Thyroid gland (tissue), 4 donors: Measurements from ENCODE around the gene SLC38A10. TPM values are rescaled to one million over a fixed set of nuclear protein-coding genes. Genes with fewer than 3 reads are reported as not detected.

Source experiments
- DNase-seq, 2 donors: peaks; one replicate each; pipeline ENCODE4 v3.0.0-alpha.2; 2019
- H3K27ac ChIP-seq, 3 donors: fragments of 200-600 bp; sonication (generic); 1 replicate in 2 of 3; 2 replicates in 1 of 3; pipeline ENCODE4 v1.5.1; 2016 to 2019; ENCODE audit warnings: mild to moderate bottlenecking in 1 of 3, moderate library complexity in 1 of 3
- H3K27me3 ChIP-seq: fragments of 200-600 bp; sonication (generic); one replicate; pipeline ENCODE4 v1.5.1; 2019
- H3K36me3 ChIP-seq, 2 donors: fragments of 200-600 bp; sonication (generic); one replicate each; pipeline ENCODE4 v1.5.1; 2016 to 2019
- H3K4me1 ChIP-seq, 2 donors: fragments of 200-600 bp; sonication (generic); one replicate each; pipeline ENCODE4 v1.5.1; 2017 to 2019
- H3K4me3 ChIP-seq, 3 donors: fragments of 200-600 bp; sonication (generic); replicated peaks in 1 of 3; 1 replicate in 2 of 3; 2 replicates in 1 of 3; pipeline ENCODE4 v1.5.1; 2016; ENCODE audit warnings: mild to moderate bottlenecking in 1 of 3
- H3K9me3 ChIP-seq: fragments of 200-600 bp; sonication (generic); one replicate; pipeline ENCODE4 v1.5.1; 2017
- POLR2A ChIP-seq, 2 donors: fragments of 450-650 bp; IDR thresholded peaks; one replicate each; pipeline ENCODE4 v1.6.1; 2017; ENCODE audit warnings: antibody characterized with exemption in 2 of 2, mild to moderate bottlenecking in 2 of 2, moderate library complexity in 1 of 2
- WGBS, 2 donors: methylation state at CpG; one replicate each; pipeline ENCODE4 v1.1.5; 2017; 5-methylcytosine and 5-hydroxymethylcytosine counted together
- intact Hi-C: fragments of 100-400 bp; cut with DNase I; formaldehyde crosslinking; loops from one replicate; pipeline ENCODE4 v1.15.1; 2023
- total RNA-seq, 4 donors: library from RNA; depleted of rRNA; stranded (reverse); fragments of >200 nt; gene quantifications; one replicate each; pipeline ENCODE4 v1.2.3, GENCODE V29; 2016
- TF ChIP-seq, protein P1 (sequence below), 6 experiments: fragments of 200-600 bp in 3 of 6; fragments of 450-650 bp in 3 of 6; sonication (generic) in 3 of 6; IDR thresholded peaks; one replicate each; pipeline ENCODE4 v1.5.1; 2016 to 2019; ENCODE audit warnings: antibody characterized with exemption in 6 of 6, mild to moderate bottlenecking in 2 of 6, inconsistent platforms in 1 of 6, moderate library complexity in 1 of 6

The SLC38A10 gene
- total RNA-seq, 4 donors from 2014 or later, result 81.8 to 140 (median 121) TPM

DNA sequence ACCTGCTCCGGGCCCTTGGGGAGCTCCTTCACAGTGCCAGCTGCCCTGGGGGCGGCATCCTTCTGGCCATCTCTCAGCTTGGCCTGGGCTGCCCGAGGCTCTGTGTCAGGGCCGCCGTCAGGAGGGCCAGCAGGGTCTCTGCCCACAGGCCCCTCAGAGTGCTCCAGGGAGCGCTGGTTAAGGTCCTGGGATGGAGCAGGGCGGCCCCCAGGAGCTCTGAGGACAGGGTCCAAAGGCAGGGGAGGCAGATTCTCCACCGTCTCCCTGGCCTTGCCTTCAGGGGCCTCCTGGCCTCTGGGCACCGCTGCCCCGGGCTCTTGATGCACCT, 48.8 kb downstream of the SLC38A10 start:
- Histone ChIP-seq H3K4me3 (no peak overlapping the region), H3K27me3 (no peaks in the 10 kb centered on the region), H3K9me3 (no peaks in the 10 kb centered on the region), H3K27ac (no peak overlapping the region), H3K4me1 (no peaks in the 10 kb centered on the region), H3K36me3 (peaks cover 12 to 15% of the 10 kb centered on the region in 2 donors)
- TF ChIP-seq, protein P1, sequence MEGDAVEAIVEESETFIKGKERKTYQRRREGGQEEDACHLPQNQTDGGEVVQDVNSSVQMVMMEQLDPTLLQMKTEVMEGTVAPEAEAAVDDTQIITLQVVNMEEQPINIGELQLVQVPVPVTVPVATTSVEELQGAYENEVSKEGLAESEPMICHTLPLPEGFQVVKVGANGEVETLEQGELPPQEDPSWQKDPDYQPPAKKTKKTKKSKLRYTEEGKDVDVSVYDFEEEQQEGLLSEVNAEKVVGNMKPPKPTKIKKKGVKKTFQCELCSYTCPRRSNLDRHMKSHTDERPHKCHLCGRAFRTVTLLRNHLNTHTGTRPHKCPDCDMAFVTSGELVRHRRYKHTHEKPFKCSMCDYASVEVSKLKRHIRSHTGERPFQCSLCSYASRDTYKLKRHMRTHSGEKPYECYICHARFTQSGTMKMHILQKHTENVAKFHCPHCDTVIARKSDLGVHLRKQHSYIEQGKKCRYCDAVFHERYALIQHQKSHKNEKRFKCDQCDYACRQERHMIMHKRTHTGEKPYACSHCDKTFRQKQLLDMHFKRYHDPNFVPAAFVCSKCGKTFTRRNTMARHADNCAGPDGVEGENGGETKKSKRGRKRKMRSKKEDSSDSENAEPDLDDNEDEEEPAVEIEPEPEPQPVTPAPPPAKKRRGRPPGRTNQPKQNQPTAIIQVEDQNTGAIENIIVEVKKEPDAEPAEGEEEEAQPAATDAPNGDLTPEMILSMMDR (IDR thresholded peaks at IDR 0.05), result no peak
- intact Hi-C loops, result no loop called here
- WGBS, 2 donors, result 93% methylated on average over 3 of the region's 10 CpGs; no CpG with 5 or more reads in 1 of the 2 donors
- no peak for DNase-seq

DNA sequence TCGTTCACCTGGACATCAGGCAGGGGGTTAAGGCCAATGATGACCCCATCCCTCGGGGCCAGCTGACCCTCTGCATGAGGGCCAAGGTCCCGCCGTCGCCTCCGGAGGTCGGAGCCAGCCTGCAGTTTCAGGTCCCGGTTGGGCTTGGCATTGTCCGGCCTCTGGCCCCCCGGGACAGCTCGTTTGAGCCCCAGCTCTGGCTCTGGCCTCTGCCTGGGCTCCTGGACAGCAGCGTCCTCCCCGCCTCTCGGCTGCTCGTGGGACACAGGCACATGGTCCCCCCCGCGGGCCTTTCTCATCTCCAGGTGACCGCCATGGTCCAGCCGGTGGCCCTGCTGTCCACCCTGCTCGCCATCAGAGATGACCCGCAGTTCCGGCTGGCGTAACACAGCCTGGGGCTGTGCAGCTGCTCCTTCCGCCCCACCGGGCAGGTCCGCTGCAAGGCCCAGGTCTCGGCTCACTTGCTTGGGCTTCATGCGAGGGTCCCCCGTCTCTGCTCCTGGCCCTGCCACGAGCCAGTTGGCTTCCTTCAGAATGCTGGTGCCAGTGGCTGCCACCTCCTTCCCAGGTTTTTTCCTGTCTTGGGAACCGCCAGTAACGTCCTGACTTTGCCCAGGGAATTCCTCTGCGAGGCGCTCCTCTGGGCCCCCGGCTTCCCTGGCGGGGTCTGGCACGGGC, 49.3 kb downstream of the SLC38A10 start:
- DNase-seq, result no peak
- intact Hi-C loops, result no loop called here
- TF ChIP-seq, protein P1 (IDR thresholded peaks at IDR 0.05), result no peak
- no peak for TF ChIP-seq POLR2A (IDR thresholded peaks at IDR 0.05)
- H3K4me3 ChIP-seq, result no peak overlapping the region
- no peaks in the 10 kb centered on the region for H3K4me1 ChIP-seq
- 84 to 89% methylated on average over 11 to 20 of the region's 37 CpGs for WGBS, 2 donors
- peaks cover 7 to 10% of the 10 kb centered on the region in 2 donors for H3K36me3 ChIP-seq
- H3K27me3 ChIP-seq, result no peaks in the 10 kb centered on the region
- H3K27ac ChIP-seq, result no peak overlapping the region
- H3K9me3 ChIP-seq, result no peaks in the 10 kb centered on the region

DNA sequence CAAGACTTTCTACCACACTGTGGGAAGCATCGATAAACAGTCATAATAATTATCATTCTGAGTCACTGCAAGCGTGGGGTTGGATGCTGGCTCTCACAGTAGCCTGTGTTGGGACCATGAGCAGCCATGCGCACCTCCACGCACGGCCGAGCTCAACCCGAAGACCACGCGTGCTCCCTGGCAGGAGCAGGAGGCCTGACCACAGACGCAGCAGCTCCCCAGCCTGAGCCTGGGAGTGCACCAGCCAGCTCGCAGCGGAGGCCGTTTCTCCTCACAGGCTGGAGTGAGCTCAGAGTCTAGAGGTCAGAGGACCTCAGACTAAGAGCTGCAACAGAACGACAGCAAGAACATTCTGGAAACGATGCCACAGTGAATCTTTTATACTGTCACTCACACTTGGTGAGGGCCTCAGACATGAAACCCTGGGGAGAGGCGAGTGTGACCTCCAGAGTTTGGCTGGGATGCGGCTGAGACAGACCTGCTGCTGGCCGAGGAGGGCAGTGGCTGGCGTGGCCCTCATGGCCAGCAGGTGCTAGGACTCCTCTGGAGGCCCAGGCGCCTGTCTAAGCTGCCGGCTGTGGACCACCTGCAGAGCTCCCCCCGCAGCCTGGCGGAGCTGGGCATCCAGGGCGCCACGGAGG, 50.0 kb downstream of the SLC38A10 start:
- Histone ChIP-seq H3K4me1 (peaks cover under 1 to 6% of the 10 kb centered on the region in 2 donors), H3K4me3 (no peak overlapping the region), H3K27me3 (no peaks in the 10 kb centered on the region), H3K36me3 (peaks cover 1 to 8% of the 10 kb centered on the region in 2 donors), H3K27ac (no peak overlapping the region), H3K9me3 (no peaks in the 10 kb centered on the region)
- DNase-seq, result no peak
- TF ChIP-seq POLR2A (IDR thresholded peaks at IDR 0.05), result no peak
- TF ChIP-seq, protein P1 (IDR thresholded peaks at IDR 0.05), result no peak
- intact Hi-C loops, result no loop called here
- WGBS, 2 donors, result 73 to 77% methylated on average over 14 to 20 of the region's 25 CpGs

DNA sequence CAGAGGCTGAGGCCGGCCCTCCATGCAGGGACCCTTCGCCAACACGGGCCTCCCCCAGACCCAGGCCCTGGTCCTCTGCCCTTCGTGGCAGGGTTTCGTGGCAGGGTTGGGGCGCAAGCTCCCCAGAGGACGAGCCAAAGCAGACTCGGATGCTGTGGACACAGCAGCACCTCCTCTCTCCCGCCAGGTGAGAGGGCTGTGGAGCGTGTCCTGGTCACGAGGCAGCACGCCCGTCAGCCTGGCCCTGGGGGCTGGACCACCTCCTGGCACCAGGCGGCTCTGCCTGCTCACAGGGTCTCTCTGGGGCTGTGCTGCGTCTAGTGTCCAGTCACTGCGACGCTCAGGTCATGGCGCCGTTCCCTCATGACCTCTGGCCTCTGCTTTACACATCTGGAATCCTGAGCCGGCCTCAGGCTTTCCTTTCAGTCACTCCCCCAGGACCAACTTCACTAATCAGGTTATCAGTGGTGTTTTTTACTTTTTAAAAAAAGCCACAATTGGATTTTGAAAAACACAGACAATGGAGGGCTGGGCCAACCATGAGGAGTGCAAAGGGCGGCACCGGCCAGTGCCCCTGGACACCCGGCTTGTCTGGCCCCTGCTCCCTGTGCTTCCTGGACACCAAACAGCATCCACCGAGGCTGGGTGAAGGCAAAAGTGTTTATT, 50.6 kb downstream of the SLC38A10 start:
- Histone ChIP-seq H3K27ac (no peak overlapping the region), H3K36me3 (peaks cover 0 to 1% of the 10 kb centered on the region in 2 donors), H3K4me3 (no peak overlapping the region), H3K27me3 (no peaks in the 10 kb centered on the region), H3K9me3 (no peaks in the 10 kb centered on the region), H3K4me1 (peaks cover 6 to 13% of the 10 kb centered on the region in 2 donors)
- 74 to 79% methylated on average over 15 to 21 of the region's 24 CpGs for WGBS, 2 donors
- DNase-seq, result no peak
- intact Hi-C loops, result no loop called here
- no peak for TF ChIP-seq POLR2A (IDR thresholded peaks at IDR 0.05)
- TF ChIP-seq, protein P1 (IDR thresholded peaks at IDR 0.05), result no peak

DNA sequence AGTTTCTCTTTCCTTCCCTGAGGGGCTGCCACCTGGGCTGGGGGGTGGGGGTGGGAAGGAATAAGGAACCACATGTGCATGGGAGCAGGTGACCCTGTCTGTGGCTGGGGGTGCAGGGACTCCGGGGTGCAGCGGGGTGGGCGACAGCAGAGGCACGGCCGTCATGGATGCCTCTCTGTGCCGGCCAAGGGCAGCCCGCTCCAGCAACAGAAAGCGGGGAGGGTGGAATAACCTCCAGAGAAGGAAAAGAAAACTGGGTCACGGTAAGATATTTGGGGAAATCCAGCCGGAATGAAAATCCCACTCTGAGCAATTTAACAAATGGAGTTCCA, 51.8 kb downstream of the SLC38A10 start:
- H3K9me3 ChIP-seq, result no peaks in the 10 kb centered on the region
- intact Hi-C loops, result no loop called here
- 84 to 85% methylated on average over 10 of the region's 10 CpGs for WGBS, 2 donors

More for the DNA sequence above, 51.8 kb downstream of the SLC38A10 start:
- Histone ChIP-seq H3K4me3 (no peak overlapping the region), H3K27me3 (no peaks in the 10 kb centered on the region), H3K27ac (no peak overlapping the region), H3K4me1 (peaks cover 9 to 13% of the 10 kb centered on the region in 2 donors), H3K36me3 (no peaks in the 10 kb centered on the region)
- no peak for DNase-seq
- TF ChIP-seq, protein P1 (IDR thresholded peaks at IDR 0.05), result no peak
- no peak for TF ChIP-seq POLR2A (IDR thresholded peaks at IDR 0.05)
